ENCODE results near the gene MCF2L2.
A peak's percentile ranks its signal among the peaks of the same experiment; 100 is the strongest.

MCF2L2 gene

GRCh38 chr3:183213415-183214276, 214.8 kb downstream of the MCF2L2 start:
- DNase-seq (ENCODE audit: low read depth in 3 of 3, low spot score in 1 of 3), result no peak

GRCh38 chr3:183212565-183212964, 215.9 kb downstream of the MCF2L2 start:
- DNase-seq (ENCODE audit: low read depth in 3 of 3, low spot score in 1 of 3), result no peak

- DNase-seq (ENCODE audit: low read depth in 3 of 3, low spot score in 1 of 3), result no peak
Observed at GRCh38 chr3:183212096-183212495, 216.3 kb downstream of the MCF2L2 start.

GRCh38 chr3:183211352-183211751, 217.1 kb downstream of the MCF2L2 start:
- DNase-seq (ENCODE audit: low read depth in 3 of 3, low spot score in 1 of 3), result no peak

- peak in 1 of 3 donors; percentile 16 for DNase-seq (ENCODE audit: low read depth in 3 of 3, low spot score in 1 of 3)
Observed at GRCh38 chr3:183210862-183211341, 217.5 kb downstream of the MCF2L2 start.

GRCh38 chr3:183210341-183210740, 218.1 kb downstream of the MCF2L2 start:
- DNase-seq (ENCODE audit: low read depth in 3 of 3, low spot score in 1 of 3), result no peak

- no peak for DNase-seq (ENCODE audit: low read depth in 3 of 3, low spot score in 1 of 3)
Observed at GRCh38 chr3:183208800-183209199, 219.6 kb downstream of the MCF2L2 start.

- no peak for DNase-seq (ENCODE audit: low read depth in 3 of 3, low spot score in 1 of 3)
Observed at GRCh38 chr3:183208260-183208659, 220.2 kb downstream of the MCF2L2 start.

GRCh38 chr3:183203670-183204069, 224.7 kb downstream of the MCF2L2 start:
- DNase-seq (ENCODE audit: low read depth in 3 of 3, low spot score in 1 of 3), result no peak

- DNase-seq (ENCODE audit: low read depth in 3 of 3, low spot score in 1 of 3), result no peak
Observed at GRCh38 chr3:183202004-183202722, 226.3 kb downstream of the MCF2L2 start.

- DNase-seq (ENCODE audit: low read depth in 3 of 3, low spot score in 1 of 3), result no peak
Observed at GRCh38 chr3:183198939-183199338, 229.5 kb downstream of the MCF2L2 start.

- no peak for DNase-seq (ENCODE audit: low read depth in 3 of 3, low spot score in 1 of 3)
Observed at GRCh38 chr3:183197734-183198133, 230.7 kb downstream of the MCF2L2 start.

GRCh38 chr3:183195266-183195665, 233.2 kb downstream of the MCF2L2 start:
- no peak for DNase-seq (ENCODE audit: low read depth in 3 of 3, low spot score in 1 of 3)

GRCh38 chr3:183193762-183194689, 234.4 kb downstream of the MCF2L2 start:
- DNase-seq (ENCODE audit: low read depth in 3 of 3, low spot score in 1 of 3), result no peak

GRCh38 chr3:183192650-183193300, 235.6 kb downstream of the MCF2L2 start:
- no peak for DNase-seq (ENCODE audit: low read depth in 3 of 3, low spot score in 1 of 3)

- no peak for DNase-seq (ENCODE audit: low read depth in 3 of 3, low spot score in 1 of 3)
Observed at GRCh38 chr3:183189641-183190040, 238.8 kb downstream of the MCF2L2 start.

- no peak for DNase-seq (ENCODE audit: low read depth in 3 of 3, low spot score in 1 of 3)
Observed at GRCh38 chr3:183188895-183189462, 239.4 kb downstream of the MCF2L2 start.

GRCh38 chr3:183185696-183186095, 242.7 kb downstream of the MCF2L2 start:
- DNase-seq (ENCODE audit: low read depth in 3 of 3, low spot score in 1 of 3), result no peak

GRCh38 chr3:183182732-183183610, 245.4 kb downstream of the MCF2L2 start:
- DNase-seq (ENCODE audit: low read depth in 3 of 3, low spot score in 1 of 3), result no peak
